K562 (cell line): ENCODE data around the gene KRT82. TPM values are rescaled to one million over a fixed set of nuclear protein-coding genes. Genes with fewer than 3 reads are reported as not detected.

ENCODE experiments used
- ATAC-seq: fragments of 200-7000 bp; cut with Tn5 transposase; 3 replicates; pipeline ENCODE4 v1.9.1; 2020; ENCODE audit warnings: moderate library complexity
- BruUV-seq: library from RNA; stranded (reverse); fragments of 400-500 nt; replicated peaks from 2 replicates; lab custom pipeline; 2021; lab: Mats Ljungman, UMichigan
- CTCF ChIA-PET: fragments of 300-600 bp; formaldehyde crosslinking; extraction: SDS; loops from one replicate; lab custom pipeline; 2021; ENCODE audit warnings: low intra/inter-chr PET ratio; lab: Yijun Ruan, JAX
- POLR2A ChIA-PET: fragments of 300-600, 350-650 bp; sonication (Branson Sonifier 250); formaldehyde crosslinking; extraction: SDS; loops from one replicate; lab custom pipeline; 2021; ENCODE audit warnings: antibody characterized with exemption, inconsistent platforms; lab: Yijun Ruan, JAX
- DNase-seq, 4 experiments: peaks; one replicate each; pipeline versions ENCODE4 v3.0.0 to v3.0.0-alpha.2; 2011 to 2018; ENCODE audit warnings: low spot score in 3 of 4, mixed read lengths in 3 of 4; ENCODE audit errors: extremely low read depth in 1 of 4
- FAIRE-seq: peaks from 2 replicates; lab custom pipeline; 2011; peaks lifted over from hg19 to GRCh38; lab: Jason Lieb, UNC
- H2AFZ ChIP-seq: 2 replicates; pipeline ENCODE4 v1.6.0; 2011; ENCODE audit warnings: low read depth, low read length, control low read depth, inconsistent platforms
- H3K27ac ChIP-seq: fragments of 200-600 bp; 3 replicates; pipeline ENCODE4 v1.8.0; 2011; ENCODE audit warnings: low read depth, mild to moderate bottlenecking, control low read depth, inconsistent platforms, low read length, moderate library complexity, mixed read lengths; ENCODE audit errors: extremely low read depth
- H3K27me3 ChIP-seq, 2 experiments: fragments of 300-600 bp in 1 of 2; 2 replicates in 1 of 2; 3 replicates in 1 of 2; pipeline versions ENCODE4 v1.6.0 to v1.8.0; 2011; ENCODE audit warnings: inconsistent platforms in 2 of 2, low read length in 2 of 2, mild to moderate bottlenecking in 1 of 2, mixed read lengths in 1 of 2, moderate library complexity in 1 of 2; ENCODE audit not compliant: control insufficient read depth in 2 of 2, insufficient read depth in 2 of 2
- H3K36me3 ChIP-seq: fragments of 300-600 bp; 3 replicates; pipeline ENCODE4 v1.8.0; 2011; ENCODE audit warnings: mild to moderate bottlenecking, low read length, inconsistent platforms; ENCODE audit not compliant: control insufficient read depth, insufficient read depth
- H3K4me1 ChIP-seq, 2 experiments: fragments of 200-600 bp in 1 of 2; replicated peaks in 1 of 2; 2 replicates in 1 of 2; 3 replicates in 1 of 2; pipeline versions ENCODE4 v1.5.1 to v1.8.0; 2011; ENCODE audit warnings: inconsistent platforms in 2 of 2, low read length in 2 of 2, mild to moderate bottlenecking in 1 of 2, mixed read lengths in 1 of 2, moderate library complexity in 1 of 2; ENCODE audit not compliant: control insufficient read depth in 2 of 2, insufficient read depth in 2 of 2
- H3K4me2 ChIP-seq: 2 replicates; pipeline ENCODE4 v1.6.1; 2011; ENCODE audit warnings: low read length, control low read depth, inconsistent platforms, mixed read lengths; ENCODE audit not compliant: insufficient read depth
- H3K4me3 ChIP-seq: fragments of 200-600 bp; sonication (generic), shearing (Covaris generic); 2 replicates; pipeline ENCODE4 v1.5.1; 2016; ENCODE audit warnings: control low read depth, inconsistent platforms
- H3K79me2 ChIP-seq: fragments of 200-600 bp; 3 replicates; pipeline ENCODE4 v1.8.0; 2011; ENCODE audit warnings: low read length, inconsistent platforms; ENCODE audit not compliant: control insufficient read depth, insufficient read depth
- H3K9ac ChIP-seq, 2 experiments: 2 replicates each; pipeline versions ENCODE4 v1.6.0 to v1.6.1; 2011; ENCODE audit warnings: low read depth in 2 of 2, low read length in 2 of 2, control low read depth in 1 of 2, inconsistent platforms in 1 of 2, mild to moderate bottlenecking in 1 of 2, mixed read lengths in 1 of 2; ENCODE audit not compliant: insufficient read depth in 1 of 2
- H3K9me1 ChIP-seq: one replicate; pipeline ENCODE4 v1.6.0; 2011; ENCODE audit warnings: inconsistent platforms, mild to moderate bottlenecking, low read length, moderate library complexity; ENCODE audit not compliant: control insufficient read depth, insufficient read depth
- H3K9me3 ChIP-seq: replicated peaks from 2 replicates; pipeline ENCODE4 v1.5.1; 2011; ENCODE audit warnings: low read depth, low read length, inconsistent platforms; ENCODE audit not compliant: control insufficient read depth, insufficient read depth
- H4K20me1 ChIP-seq: replicated peaks from 2 replicates; pipeline ENCODE4 v1.6.1; 2011; ENCODE audit warnings: low read length, inconsistent platforms, mixed read lengths; ENCODE audit not compliant: control insufficient read depth, insufficient read depth
- BRD9 ChIP-seq: fragments of 450-650 bp; IDR thresholded peaks from 2 replicates; pipeline ENCODE4 v1.6.1; 2018; ENCODE audit warnings: low read depth; ENCODE audit not compliant: partially characterized antibody
- FOXK1 ChIP-seq: sonication (generic); formaldehyde crosslinking; IDR thresholded peaks from 2 replicates; pipeline ENCODE4 v1.8.0; 2022; ENCODE audit warnings: missing genetic modification reagents, mild to moderate bottlenecking, borderline replicate concordance
- HNRNPLL ChIP-seq: fragments of 200-400 bp; formaldehyde crosslinking; IDR thresholded peaks from 2 replicates; pipeline ENCODE4 v1.6.1; 2017; ENCODE audit warnings: low read length, low read depth, mild to moderate bottlenecking; ENCODE audit not compliant: poor library complexity, severe bottlenecking
- NFATC3 ChIP-seq: fragments of 450-650 bp; IDR thresholded peaks from 2 replicates; pipeline ENCODE4 v1.6.1; 2017; ENCODE audit warnings: mild to moderate bottlenecking
- PTRF ChIP-seq: fragments of 450-650 bp; IDR thresholded peaks from 2 replicates; pipeline ENCODE4 v1.6.1; 2016; ENCODE audit warnings: mild to moderate bottlenecking, missing genetic modification characterization, missing compliant biosample characterization
- ZNF146 ChIP-seq: IDR thresholded peaks from one replicate; pipeline ENCODE4 v1.6.1; 2018; ENCODE audit warnings: missing compliant biosample characterization; ENCODE audit not compliant: unreplicated experiment
- ZNF263 ChIP-seq: sonication (generic); formaldehyde crosslinking; IDR thresholded peaks from 2 replicates; pipeline ENCODE4 v1.8.0; 2022; ENCODE audit warnings: mild to moderate bottlenecking, missing genetic modification reagents, borderline replicate concordance
- WGBS: fragments of 100-300 bp; shearing (Covaris generic); methylation state at CpG from one replicate; pipeline ENCODE4 v1.1.6; 2016; ENCODE audit warnings: low coverage, mixed read lengths; ENCODE audit not compliant: insufficient coverage; ENCODE audit errors: missing lambda C conversion rate; 5-methylcytosine and 5-hydroxymethylcytosine counted together
- in situ Hi-C: fragments of 300-500 bp; cut with MboI; formaldehyde crosslinking; loops from 4 replicates; pipeline ENCODE4 v1.15.0; 2018; ENCODE audit warnings: inconsistent platforms, mixed read lengths
- intact Hi-C: fragments of 100-400 bp; cut with micrococcal nuclease; formaldehyde crosslinking; loops from 2 replicates; pipeline ENCODE4 v1.14.2; 2022
- polyA plus RNA-seq, 8 experiments: library from polyadenylated mRNA; depleted of rRNA in 4 of 8; stranded (reverse) in 5 of 8; unstranded in 3 of 8; fragments of >200 nt; fragmentation: Nextera tagmentation in 2 of 8; fragmentation: Illumina TruSeq in 1 of 8; extraction: Ambion mirVana in 2 of 8; extraction: Trizol in 1 of 8; gene quantifications; 2 replicates each; pipeline versions ENCODE4 v1.2.1 to v1.2.3, GENCODE V29; 2011 to 2014; ENCODE audit warnings: inconsistent platforms in 1 of 8, missing spikeins in 1 of 8
- total RNA-seq, 7 experiments: library from RNA; depleted of rRNA in 6 of 7; stranded (reverse); fragments of >200 nt in 6 of 7; fragmentation: Illumina TruSeq in 2 of 7; extraction: Trizol in 2 of 7; gene quantifications; 2 replicates each; pipeline versions ENCODE4 v1.2.1 to v1.2.3, GENCODE V29; 2011 to 2021; ENCODE audit warnings: low replicate concordance in 1 of 7

KRT82 gene
- total and polyA plus RNA-seq, 9 of the 15 experiments (the other 6 are each of a cell fraction or from before 2014, with no cell fraction given) = not detected

DNA sequence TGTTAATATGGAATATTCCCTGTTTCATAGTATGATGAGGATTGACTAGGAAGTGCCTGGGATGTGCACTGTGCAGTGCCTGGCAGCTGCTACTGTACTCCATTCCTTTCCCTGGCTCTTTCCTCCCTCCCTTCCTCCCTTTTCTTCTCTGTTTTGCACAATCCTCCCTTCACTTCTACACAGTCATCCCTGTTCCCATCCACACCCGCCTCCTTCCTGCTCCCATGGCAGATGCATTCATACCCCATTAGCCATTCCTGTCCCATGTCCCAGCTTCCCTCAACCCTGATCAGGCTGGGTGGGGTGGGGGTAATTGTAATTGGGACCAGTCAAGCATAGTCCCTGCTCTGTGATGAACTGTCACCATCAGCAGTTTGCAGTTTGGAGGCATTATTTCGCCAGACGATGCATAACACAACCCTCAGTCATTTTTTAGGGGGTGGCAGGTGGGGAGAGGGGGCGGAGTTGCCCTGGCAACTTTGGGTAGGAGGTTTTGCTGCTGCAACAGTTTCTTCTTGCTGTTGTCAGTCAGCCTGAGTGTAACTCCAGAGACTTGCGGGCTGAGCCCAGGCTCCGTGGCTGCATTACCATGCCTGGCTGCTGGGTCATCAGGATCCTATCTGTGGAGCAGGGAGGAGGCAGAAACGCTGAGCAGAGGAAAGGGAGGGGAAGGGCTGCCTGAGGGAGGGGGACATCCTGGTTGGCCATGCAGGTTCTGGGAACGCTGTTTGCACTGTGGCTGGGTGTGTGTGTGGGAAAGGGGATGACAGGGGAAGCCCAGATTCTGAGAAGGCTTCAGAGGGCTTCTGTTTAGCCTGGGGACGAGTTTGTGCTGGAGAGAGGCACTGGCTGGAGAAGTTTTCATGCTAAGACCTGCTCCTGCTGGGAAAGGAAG is 16.6 kb downstream of the KRT82 start (continued):
- TF ChIP-seq HNRNPLL (no peak), BRD9 (no peak), ZNF263 (CRISPR knock-in tag) (no peak)

DNA sequence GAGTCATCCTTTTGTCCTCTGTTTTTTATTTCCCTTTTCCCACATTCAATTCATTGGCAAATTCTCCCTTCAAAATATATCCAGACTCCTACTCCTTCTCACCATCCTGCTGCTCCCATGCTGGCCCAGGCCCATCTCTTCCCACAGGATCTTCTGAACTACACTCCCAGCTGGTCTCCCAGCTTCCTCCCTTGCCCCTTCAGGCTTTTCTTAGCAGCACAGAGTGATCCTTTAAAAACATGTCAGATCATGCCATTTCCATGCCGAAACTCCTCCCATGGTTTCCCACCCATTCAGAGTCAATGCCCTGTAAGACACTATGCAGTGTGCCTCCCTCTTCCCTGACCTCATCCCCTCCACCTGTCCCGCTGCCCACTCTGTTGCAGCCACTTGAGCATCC is 18.3 kb downstream of the KRT82 start:
- H3K4me1 ChIP-seq = no peaks in the 10 kb centered on the region
- no TSS peak for BruUV-seq
- peaks cover 0 to 38% of the 10 kb centered on the region in 2 experiments; a peak in 2 of 5 replicates for H3K27me3 ChIP-seq
- TF ChIP-seq FOXK1 (CRISPR knock-in tag) = no peak
- no peak for TF ChIP-seq PTRF (tag)
- no peak for TF ChIP-seq ZNF146 (CRISPR knock-in tag)
- no peak for TF ChIP-seq NFATC3
- FAIRE-seq = no peak
- H3K36me3 ChIP-seq = no peaks in the 10 kb centered on the region
- no peaks in the 10 kb centered on the region for H3K9me3 ChIP-seq
- no peak overlapping the region for H3K4me3 ChIP-seq
- no peak overlapping the region for H3K9ac ChIP-seq
- no peak for DNase-seq
- H2AFZ ChIP-seq = no peak overlapping the region
- in situ Hi-C loops = no loop called here
- no peak overlapping the region for H3K27ac ChIP-seq
- no peak for ATAC-seq
- WGBS = 0% methylated on average over 2 of the region's 2 CpGs
- intact Hi-C loops = no loop called here
- CTCF ChIA-PET = no interaction called here
- H3K79me2 ChIP-seq = no peaks in the 10 kb centered on the region
- H3K4me2 ChIP-seq = no peak overlapping the region
- POLR2A ChIA-PET = no interaction called here
- no peaks in the 10 kb centered on the region for H3K9me1 ChIP-seq
- 0 out of 2 replicates have a peak, but pooled peaks cover 4% of the 10 kb centered on the region for H4K20me1 ChIP-seq
